ENCODE results near the gene HMGCS1. TPM values are rescaled to one million over a fixed set of nuclear protein-coding genes. Genes with fewer than 3 reads are reported as not detected.

Gene HMGCS1
- total RNA-seq, 2 donors from 2014 or later: 6.3 to 17.5 TPM

GRCh38 chr5:43354774-43355173 is 41.6 kb upstream of the HMGCS1 start:
- TF ChIP-seq CTCF (IDR thresholded peaks at IDR 0.05): no peak
- H3K27me3 ChIP-seq: no peaks in the 10 kb centered on the region
- no peak for DNase-seq (ENCODE audit: low spot score)
- H3K4me1 ChIP-seq: no peaks in the 10 kb centered on the region
- no peak overlapping the region for H3K27ac ChIP-seq
- no peak overlapping the region for H3K4me3 ChIP-seq
- H3K36me3 ChIP-seq: no peaks in the 10 kb centered on the region
- H3K9me3 ChIP-seq: peaks cover 0 to 4% of the 10 kb centered on the region in 2 donors

GRCh38 chr5:43353668-43354067 is 40.5 kb upstream of the HMGCS1 start:
- Histone ChIP-seq H3K27me3 (no peaks in the 10 kb centered on the region), H3K36me3 (no peaks in the 10 kb centered on the region), H3K4me3 (no peak overlapping the region), H3K27ac (no peak overlapping the region), H3K4me1 (no peaks in the 10 kb centered on the region), H3K9me3 (no peaks in the 10 kb centered on the region)
- no peak for TF ChIP-seq CTCF (IDR thresholded peaks at IDR 0.05)
- DNase-seq (ENCODE audit: low spot score): no peak

- Histone ChIP-seq H3K27me3 (no peaks in the 10 kb centered on the region), H3K4me3 (no peak overlapping the region), H3K27ac (no peak overlapping the region), H3K36me3 (no peaks in the 10 kb centered on the region), H3K4me1 (no peaks in the 10 kb centered on the region), H3K9me3 (no peaks in the 10 kb centered on the region)
- no peak for TF ChIP-seq CTCF (IDR thresholded peaks at IDR 0.05)
- DNase-seq (ENCODE audit: low spot score): no peak
Observed at GRCh38 chr5:43352915-43353314, 39.7 kb upstream of the HMGCS1 start.

- TF ChIP-seq CTCF (IDR thresholded peaks at IDR 0.05): no peak
Observed at GRCh38 chr5:43352131-43352530, 38.9 kb upstream of the HMGCS1 start.

GRCh38 chr5:43348861-43349363 is 35.7 kb upstream of the HMGCS1 start:
- Histone ChIP-seq H3K27ac (no peak overlapping the region), H3K9me3 (no peaks in the 10 kb centered on the region), H3K36me3 (no peaks in the 10 kb centered on the region), H3K27me3 (no peaks in the 10 kb centered on the region), H3K4me1 (no peaks in the 10 kb centered on the region), H3K4me3 (no peak overlapping the region)
- no peak for DNase-seq (ENCODE audit: low spot score)
- TF ChIP-seq CTCF (IDR thresholded peaks at IDR 0.05): no peak

More at GRCh38 chr5:43352131-43352530, 38.9 kb upstream of the HMGCS1 start:
- no peak overlapping the region for H3K27ac ChIP-seq
- no peaks in the 10 kb centered on the region for H3K27me3 ChIP-seq
- H3K9me3 ChIP-seq: no peaks in the 10 kb centered on the region
- no peaks in the 10 kb centered on the region for H3K36me3 ChIP-seq
- no peak overlapping the region for H3K4me3 ChIP-seq
- DNase-seq (ENCODE audit: low spot score): no peak
- no peaks in the 10 kb centered on the region for H3K4me1 ChIP-seq

- TF ChIP-seq CTCF (IDR thresholded peaks at IDR 0.05): no peak
- Histone ChIP-seq H3K27ac (no peak overlapping the region), H3K4me3 (no peak overlapping the region), H3K27me3 (no peaks in the 10 kb centered on the region), H3K36me3 (no peaks in the 10 kb centered on the region), H3K4me1 (no peaks in the 10 kb centered on the region), H3K9me3 (no peaks in the 10 kb centered on the region)
- no peak for DNase-seq (ENCODE audit: low spot score)
Observed at GRCh38 chr5:43348207-43348606, 35.0 kb upstream of the HMGCS1 start.
